IPS-11a (cell line): ENCODE measurements around the gene RGS5.

Experiments
- H3K4me3 ChIP-seq: one replicate; pipeline ENCODE4 v1.5.1; 2013; ENCODE audit warnings: low read depth, low read length, control low read depth

Gene RGS5

DNA sequence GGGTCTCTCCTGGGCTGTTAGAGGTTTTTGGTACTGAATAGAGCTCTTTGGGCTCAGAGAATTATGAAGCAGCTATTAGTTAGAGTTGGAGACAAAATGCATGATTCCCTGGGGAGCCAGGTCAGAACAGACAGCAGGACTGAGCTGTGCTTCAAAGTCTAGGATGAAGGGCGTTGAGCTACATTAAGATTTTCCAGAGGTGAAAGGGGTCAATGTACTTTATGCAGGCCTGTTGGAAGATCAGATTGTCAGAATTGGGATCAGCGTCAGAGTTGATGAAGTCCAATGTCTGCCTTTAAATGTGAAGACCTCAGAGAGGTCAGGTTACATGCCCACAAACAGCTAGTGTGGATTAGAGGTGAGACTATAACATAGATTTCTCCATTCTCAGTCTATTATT is 53.8 kb downstream of the RGS5 start:
- H3K4me3 ChIP-seq, result no peak overlapping the region

DNA sequence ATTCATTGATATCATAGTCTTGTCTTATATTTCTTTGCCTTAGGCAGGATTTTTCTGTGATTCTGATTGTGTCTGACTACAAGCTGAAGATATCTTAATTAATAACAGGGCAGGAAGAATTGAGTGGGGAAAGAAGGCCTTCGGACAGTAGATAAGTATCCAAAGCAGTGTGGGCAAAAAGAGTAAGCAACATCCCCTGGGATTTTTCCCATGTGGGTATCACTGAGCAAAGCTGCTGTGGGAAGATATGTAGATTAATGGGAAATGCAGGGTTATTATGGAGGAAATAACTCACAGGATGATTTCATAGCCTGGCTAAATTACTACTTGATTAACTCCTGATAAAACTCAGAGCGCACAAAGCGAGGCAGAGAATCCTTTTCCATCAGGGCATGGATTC is 55.7 kb downstream of the RGS5 start:
- H3K4me3 ChIP-seq, result no peak overlapping the region

GRCh38 chr1:163145435-163145834 is 57.3 kb downstream of the RGS5 start:
- H3K4me3 ChIP-seq, result no peak overlapping the region

DNA sequence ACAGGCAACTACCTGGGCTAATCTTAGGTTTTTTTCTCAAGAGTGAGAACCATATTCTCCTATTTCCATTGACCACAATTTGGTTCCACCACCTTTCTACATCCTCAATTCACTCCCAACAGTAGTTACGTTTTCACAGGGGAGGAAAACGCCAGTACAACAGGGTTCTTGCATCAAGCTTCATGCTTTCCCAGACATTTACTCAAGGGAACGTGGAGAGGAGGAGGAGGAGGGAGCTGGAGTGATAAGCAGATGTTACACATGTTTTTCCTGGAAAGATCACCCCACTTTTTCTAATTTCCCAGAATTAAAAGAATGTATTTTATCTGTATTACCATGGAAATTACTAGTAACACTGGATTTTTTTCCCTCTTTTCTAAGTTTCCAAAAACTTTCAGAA is 58.3 kb downstream of the RGS5 start:
- no peak overlapping the region for H3K4me3 ChIP-seq

- H3K4me3 ChIP-seq, result no peak overlapping the region
Measured at GRCh38 chr1:163142152-163142551, 60.6 kb downstream of the RGS5 start.

DNA sequence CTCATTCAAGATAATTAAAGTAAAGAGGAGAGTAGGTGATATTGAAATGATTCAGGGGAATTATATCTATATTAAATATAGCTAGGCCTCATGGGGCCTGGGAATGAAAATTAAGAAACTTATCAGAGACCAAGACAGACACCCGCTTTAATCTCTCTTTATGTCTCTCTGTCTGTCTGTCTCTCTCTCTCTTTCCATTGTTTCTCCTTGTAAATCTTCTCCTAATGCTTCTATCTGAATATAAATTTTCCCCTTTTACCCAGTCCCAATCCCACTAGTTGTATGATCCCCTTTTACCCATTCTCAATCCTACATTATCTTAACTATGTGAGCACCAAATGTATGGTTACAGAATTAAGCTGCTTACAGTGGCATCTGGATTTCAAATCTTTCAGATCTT is 61.2 kb downstream of the RGS5 start:
- H3K4me3 ChIP-seq, result no peak overlapping the region

GRCh38 chr1:163137556-163138265 is 65.0 kb downstream of the RGS5 start:
- no peak overlapping the region for H3K4me3 ChIP-seq

GRCh38 chr1:163131981-163132380 is 70.7 kb downstream of the RGS5 start:
- no peak overlapping the region for H3K4me3 ChIP-seq

- H3K4me3 ChIP-seq, result no peak overlapping the region
Measured at GRCh38 chr1:163130225-163130856, 72.4 kb downstream of the RGS5 start.

GRCh38 chr1:163128282-163128681 is 74.4 kb downstream of the RGS5 start:
- H3K4me3 ChIP-seq, result no peak overlapping the region

GRCh38 chr1:163124812-163125211 is 77.9 kb downstream of the RGS5 start:
- H3K4me3 ChIP-seq, result no peak overlapping the region

DNA sequence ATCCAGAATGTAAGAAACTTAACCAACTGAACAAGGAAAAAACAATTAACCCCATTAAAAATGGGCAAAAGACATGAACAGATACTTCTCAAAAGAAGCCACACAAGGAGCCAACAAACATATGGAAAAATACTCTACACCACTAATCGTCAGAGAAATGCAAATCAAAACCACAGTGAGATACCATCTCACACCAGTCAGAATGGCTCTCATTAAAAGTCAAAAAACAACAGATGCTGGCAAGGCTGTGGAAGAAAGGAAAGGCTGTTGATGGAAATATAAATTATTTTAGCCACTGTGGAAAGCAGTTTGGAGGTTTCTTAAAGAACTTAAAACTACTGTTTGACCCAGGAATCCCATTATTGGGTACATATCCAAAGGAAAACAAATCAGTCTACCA is 82.3 kb downstream of the RGS5 start:
- no peak overlapping the region for H3K4me3 ChIP-seq

GRCh38 chr1:163119707-163120106 is 83.0 kb downstream of the RGS5 start:
- no peak overlapping the region for H3K4me3 ChIP-seq

DNA sequence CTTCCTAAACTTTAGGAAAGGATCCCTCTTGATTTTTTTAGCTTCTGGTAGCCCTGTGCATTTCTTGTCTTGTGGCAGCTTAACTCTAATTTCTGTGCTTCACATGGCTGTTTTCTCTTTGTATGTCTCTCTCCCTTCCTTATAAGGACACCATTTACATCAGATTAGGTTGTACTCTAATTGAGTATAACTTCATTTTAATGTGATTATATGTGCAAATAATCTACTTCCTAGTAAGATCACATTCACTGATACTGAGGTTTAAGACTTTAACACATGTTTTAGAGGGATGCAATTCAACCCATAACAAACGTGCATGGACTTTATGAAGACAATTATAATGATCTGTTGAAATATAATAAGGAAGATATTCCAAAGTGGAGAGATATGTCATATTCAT is 86.8 kb downstream of the RGS5 start:
- H3K4me3 ChIP-seq, result no peak overlapping the region

GRCh38 chr1:163107655-163108054 is 95.1 kb downstream of the RGS5 start:
- H3K4me3 ChIP-seq, result no peak overlapping the region

DNA sequence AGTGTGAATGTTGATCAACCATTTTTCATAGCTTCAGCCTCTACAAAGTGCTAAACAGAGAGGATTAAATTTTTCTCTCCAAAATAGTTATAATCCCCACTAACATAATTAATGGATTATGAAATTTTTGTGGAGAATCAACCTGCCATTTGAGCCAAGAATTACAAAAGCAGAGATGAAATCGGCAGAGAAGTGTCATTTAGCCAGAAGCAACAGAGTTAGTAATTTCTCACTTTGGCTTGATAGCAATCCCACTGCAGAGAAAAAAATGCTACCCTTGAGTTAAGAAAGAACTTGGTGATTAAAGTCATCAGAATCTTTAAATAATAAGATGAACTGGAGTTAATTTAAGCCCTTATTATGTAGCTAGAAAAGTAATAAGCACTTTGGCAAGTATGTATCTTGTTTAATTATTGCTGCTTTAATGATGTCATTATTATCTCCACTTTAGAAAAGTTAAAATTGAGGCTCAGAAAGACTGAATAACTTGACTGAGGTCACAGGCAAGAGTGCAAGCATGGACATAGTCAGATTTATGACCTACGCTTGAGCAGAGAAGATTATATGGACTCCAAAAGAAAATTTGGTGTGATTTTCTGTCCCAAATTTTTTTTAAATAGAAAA is 96.2 kb downstream of the RGS5 start:
- no peak overlapping the region for H3K4me3 ChIP-seq

- H3K4me3 ChIP-seq, result no peak overlapping the region
Measured at GRCh38 chr1:163104385-163105099, 98.2 kb downstream of the RGS5 start.

- H3K4me3 ChIP-seq, result no peak overlapping the region
Measured at GRCh38 chr1:163102590-163102989, 100.1 kb downstream of the RGS5 start.

GRCh38 chr1:163095213-163095612 is 107.5 kb downstream of the RGS5 start:
- H3K4me3 ChIP-seq, result no peak overlapping the region

DNA sequence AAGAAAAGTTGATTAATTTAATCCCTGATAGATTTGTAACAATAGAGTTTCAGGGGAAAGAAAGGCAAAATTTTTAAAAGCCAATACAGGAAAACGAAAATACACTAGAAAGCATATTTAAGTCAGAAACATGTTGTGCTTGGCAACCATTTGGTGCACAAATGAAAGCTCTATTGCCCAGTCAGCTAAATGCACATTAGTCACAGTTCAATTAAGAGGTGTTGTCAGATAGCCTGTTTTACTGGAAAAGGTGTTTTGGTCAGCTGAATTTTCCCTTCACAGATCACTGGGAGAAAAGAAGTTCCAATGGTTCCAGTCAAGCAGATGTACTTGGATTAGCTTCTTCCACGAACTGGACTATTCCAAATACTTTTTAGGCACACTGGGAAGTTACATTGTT is 108.1 kb downstream of the RGS5 start:
- H3K4me3 ChIP-seq, result no peak overlapping the region

DNA sequence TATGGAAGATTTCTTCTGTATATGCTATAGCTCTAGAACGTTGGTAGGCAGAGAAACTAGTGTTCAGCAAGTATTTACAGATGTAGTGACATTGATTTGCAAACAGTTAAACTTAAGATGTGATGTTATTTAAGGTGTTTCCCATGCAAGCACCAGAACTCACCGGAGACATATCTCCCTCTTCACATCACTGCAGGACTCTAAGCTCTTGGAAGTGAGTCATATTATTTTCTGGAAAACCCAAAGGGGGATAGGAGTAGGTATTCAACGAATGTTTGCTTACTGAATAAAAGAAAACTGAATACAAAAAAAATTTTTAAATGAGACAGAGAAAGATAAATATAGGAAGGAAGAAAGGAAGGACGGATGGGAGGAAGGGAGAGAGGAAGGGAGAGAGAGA is 108.5 kb downstream of the RGS5 start:
- H3K4me3 ChIP-seq, result no peak overlapping the region

GRCh38 chr1:163093579-163093978 is 109.1 kb downstream of the RGS5 start:
- no peak overlapping the region for H3K4me3 ChIP-seq
